ENCODE results near the gene PRELP.

The PRELP gene

DNA sequence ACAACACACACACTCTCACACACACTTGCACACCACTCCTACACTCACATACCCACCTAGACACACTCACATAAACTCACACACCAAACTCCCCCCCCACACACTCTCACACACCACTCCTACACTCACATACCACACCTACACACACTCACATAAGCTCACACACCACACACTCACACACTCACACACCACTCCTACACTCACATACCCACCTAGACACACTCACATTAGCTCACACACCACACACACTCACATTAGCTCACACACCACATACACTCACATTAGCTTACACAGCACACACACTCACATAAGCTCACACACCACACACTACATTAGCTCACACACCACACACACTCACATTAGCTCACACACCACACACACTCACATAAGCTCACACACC lies 51.4 kb downstream of the PRELP start:
- DNase-seq = no peak

- no peak for DNase-seq
These were observed 52.5 kb downstream of the PRELP start for GRCh38 chr1:203528063-203528462.

DNA sequence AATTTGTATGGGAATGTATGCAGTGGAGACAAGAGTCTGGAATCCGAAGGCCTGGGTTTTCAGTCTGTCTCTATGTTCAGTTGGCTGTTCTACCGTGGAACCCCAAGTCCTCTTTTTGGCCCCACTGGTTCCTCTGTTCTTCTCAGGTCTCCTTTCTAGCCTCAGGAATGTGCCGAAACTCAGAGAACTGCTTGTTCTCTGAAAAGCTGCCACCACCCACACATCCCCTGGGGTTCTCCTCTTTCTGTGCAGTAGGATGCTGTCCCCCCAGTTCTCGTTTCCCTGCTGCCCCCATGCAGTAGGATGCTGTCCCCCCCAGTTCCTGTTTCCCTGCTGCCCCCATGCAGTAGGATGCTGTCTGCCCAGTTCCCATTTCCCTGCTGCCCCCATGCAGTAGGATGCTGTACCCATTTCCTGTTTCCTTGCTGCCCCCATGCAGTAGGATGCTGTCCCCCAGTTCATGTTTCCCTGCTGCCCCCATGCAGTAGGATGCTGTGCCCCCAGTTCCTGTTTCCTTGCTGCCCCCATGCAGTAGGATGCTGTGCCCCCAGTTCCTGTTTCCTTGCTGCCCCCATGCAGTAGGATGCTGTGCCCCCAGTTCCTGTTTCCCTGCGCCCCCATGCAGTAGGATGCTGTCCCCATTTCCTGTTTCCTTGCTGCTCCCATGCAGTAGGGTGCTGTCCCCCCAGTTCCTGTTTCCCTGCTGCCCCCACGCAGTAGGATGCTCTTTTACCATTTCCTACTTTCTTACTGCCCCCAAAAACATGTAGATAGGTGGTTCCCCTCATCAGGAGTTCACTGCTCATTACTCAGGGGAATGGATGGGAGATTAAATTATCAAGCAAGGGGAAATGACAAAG lies 53.6 kb downstream of the PRELP start:
- DNase-seq = no peak

GRCh38 chr1:203531063-203531462 lies 55.5 kb downstream of the PRELP start:
- no peak for DNase-seq

DNA sequence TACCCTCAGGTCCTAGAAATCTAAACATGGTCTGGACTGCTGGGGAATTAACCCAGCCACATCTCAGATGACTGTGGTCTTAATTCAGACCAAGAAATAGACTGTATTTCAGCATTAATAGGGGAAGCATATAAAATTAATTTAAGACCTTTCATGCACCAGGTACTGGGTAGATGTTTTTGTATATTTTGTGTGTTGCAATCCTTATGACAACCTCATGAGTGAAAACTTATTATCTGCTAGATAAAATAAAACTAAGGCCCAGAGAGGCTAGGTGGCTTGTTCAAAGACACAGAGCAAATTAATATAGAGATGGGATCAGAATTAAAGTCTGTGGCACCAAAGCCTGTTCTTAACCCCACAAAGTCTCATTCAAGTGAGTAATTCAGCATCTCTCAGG lies 58.4 kb downstream of the PRELP start:
- DNase-seq = no peak

DNA sequence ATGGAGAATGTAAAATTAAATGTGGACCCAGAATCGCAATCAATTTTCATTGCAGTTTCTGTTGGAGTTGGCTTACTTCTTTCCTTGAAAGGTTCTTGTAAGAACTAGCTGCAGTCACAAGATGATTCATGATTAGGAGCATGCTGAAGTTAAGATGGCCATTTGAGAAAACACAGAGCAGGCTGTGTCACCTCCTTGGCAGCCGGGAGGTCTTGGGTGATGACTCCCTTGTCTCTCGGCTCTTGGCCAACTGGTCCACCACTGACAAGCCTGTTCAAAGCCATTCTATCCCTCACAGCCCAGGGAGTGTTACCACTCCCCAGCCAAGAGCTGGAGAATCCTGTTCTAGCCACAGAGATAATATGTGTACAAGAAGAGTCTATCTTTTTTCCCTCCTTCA lies 58.9 kb downstream of the PRELP start:
- no peak for DNase-seq

DNA sequence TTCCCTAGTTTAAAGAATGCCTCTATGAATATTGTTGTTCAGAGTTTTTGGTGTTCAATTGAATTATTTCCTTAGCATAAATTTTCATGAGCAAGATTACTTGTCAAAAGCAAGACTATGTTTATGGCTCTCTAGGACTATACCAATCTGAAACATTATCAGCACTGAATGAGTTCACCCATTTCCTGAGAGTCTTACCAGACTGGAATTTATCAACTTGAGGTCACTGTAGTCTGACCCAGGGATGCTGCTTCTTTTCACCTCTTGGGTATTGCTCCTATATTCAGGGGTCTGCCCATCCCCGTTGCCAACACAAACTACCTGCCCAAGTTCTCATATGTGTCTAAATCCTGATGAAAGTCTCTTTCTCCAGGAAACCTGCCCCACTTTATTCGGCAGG lies 61.0 kb downstream of the PRELP start:
- no peak for DNase-seq

DNA sequence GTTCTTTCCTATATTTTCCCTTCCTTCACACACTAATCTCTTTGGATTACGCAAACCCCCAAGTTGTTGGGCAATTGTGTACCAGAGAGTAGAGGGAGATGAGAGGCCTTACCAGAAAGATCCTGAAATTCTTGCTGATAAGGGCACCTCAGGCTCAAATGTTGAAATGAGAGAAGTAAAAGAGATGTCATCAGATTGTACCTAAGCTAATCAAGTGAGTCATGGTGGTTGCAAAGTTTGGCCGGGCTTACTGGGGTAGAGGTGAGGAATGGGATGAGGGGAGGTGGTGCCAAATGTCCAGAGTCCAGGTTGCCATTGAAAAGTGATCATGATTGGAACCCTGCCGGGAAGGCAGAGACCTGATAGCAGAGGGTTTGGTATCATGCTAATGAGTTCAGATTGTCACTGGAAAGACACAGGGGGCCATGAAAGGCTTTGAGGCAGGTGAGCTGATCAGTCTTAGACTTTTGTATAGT lies 61.4 kb downstream of the PRELP start:
- no peak for DNase-seq

GRCh38 chr1:203537806-203538464 lies 62.3 kb downstream of the PRELP start:
- DNase-seq = no peak

GRCh38 chr1:203538726-203539125 lies 63.1 kb downstream of the PRELP start:
- DNase-seq = no peak

- DNase-seq = no peak
These were observed 64.4 kb downstream of the PRELP start for GRCh38 chr1:203539831-203540546.

Data from CD4-positive, alpha-beta T cell treated with Interleukin-15 for 1 hour (primary cell).